ENCODE measurements around the gene BARHL1. TPM values are rescaled to one million over a fixed set of nuclear protein-coding genes. Genes with fewer than 3 reads are reported as not detected.

The BARHL1 gene
- total RNA-seq, 2 experiments from 2014 or later = not detected

DNA sequence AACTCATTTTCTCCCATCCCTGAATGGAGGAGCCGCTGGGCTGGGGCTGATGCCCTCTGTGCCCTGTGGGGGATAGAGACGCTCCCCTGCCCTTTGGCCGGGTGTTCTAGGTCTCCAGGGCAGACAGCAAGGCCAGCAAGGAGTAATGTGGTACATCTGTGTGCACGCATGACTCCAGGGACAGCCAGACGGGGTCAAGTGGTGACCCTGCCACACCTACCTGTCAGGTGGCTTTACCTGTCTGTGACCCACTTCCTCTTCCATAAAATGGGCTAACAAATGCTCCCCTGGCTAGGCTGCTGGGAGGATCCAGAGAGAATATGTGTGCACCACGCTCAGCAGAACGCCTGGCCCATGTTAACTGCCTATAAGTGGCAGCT lies 35.4 kb upstream of the BARHL1 start:
- H3K36me3 Mint-ChIP-seq (ENCODE audit: low read depth) = no peaks in the 10 kb centered on the region
- no peak overlapping the region for H3K27ac Mint-ChIP-seq
- intact Hi-C loops (cut with micrococcal nuclease) = no loop called here
- peaks cover 13% of the 10 kb centered on the region for H3K27me3 Mint-ChIP-seq (ENCODE audit: low read depth)
- DNase-seq = no peak
- no peak overlapping the region for H3K4me3 Mint-ChIP-seq
- H3K9me3 Mint-ChIP-seq = no peaks in the 10 kb centered on the region
- CTCF ChIA-PET = interaction anchor here (0.6 kb wide), 1 partner anchor 38 kb away, joined by 3 read pairs; no protein-coding TSS in a partner anchor
- H3K4me1 Mint-ChIP-seq (ENCODE audit: low read depth) = peaks cover 2% of the 10 kb centered on the region

- H3K4me1 Mint-ChIP-seq (ENCODE audit: low read depth) = peaks cover 2% of the 10 kb centered on the region
- CTCF ChIA-PET = interaction anchor here (0.6 to 1.9 kb wide), 2 partner anchors 28 to 38 kb away, joined by 3 to 4 read pairs; no protein-coding TSS in a partner anchor
- no peak overlapping the region for H3K27ac Mint-ChIP-seq
- H3K4me3 Mint-ChIP-seq = no peak overlapping the region
- intact Hi-C loops (cut with micrococcal nuclease) = no loop called here
- H3K27me3 Mint-ChIP-seq (ENCODE audit: low read depth) = peaks cover 13% of the 10 kb centered on the region
- no peaks in the 10 kb centered on the region for H3K9me3 Mint-ChIP-seq
- H3K36me3 Mint-ChIP-seq (ENCODE audit: low read depth) = no peaks in the 10 kb centered on the region
- DNase-seq = no peak
Measured at GRCh38 chr9:132547436-132547835, 35.0 kb upstream of the BARHL1 start.

DNA sequence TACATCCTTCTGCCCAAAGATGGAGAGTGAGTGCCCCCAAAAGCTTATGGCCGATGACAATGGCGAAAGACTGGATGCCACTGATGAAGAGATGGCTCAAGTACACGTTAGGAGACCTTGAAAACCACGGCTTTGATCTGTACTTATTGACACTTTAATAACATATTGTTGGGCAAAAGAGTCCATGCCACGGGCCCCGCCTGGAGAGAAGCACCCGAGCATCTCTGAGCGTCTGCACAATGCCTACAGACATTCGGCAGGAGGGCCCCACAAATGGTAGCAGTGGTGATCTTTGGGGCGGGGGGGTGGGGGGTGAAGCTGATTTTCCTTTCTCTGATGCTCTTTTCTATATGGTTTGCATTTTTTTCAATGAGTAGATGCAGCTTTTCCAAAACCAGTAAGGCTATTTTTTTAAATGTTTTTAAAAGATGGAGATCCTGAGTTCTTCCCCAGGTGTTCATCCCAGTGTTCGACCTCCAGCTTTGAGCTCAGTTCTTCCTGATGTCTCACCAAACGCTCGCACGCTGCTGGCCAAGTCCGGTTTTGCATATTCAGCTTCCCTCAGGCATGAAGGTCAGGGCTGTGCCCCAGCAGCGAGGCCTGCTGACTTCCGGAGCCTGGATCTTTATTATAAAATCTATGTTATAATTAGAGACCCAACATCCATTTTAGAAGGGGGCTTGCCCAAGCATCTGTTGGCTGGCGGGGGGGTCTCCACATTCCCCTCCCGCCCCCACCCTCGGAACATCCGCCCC lies 34.3 kb upstream of the BARHL1 start:
- CTCF ChIA-PET = interaction anchor here (1.9 kb wide), 1 partner anchor 28 kb away, joined by 4 read pairs; no protein-coding TSS in a partner anchor
- Mint-ChIP-seq H3K4me1 (ENCODE audit: low read depth) (peaks cover 2% of the 10 kb centered on the region), H3K36me3 (ENCODE audit: low read depth) (no peaks in the 10 kb centered on the region), H3K27ac (no peak overlapping the region), H3K27me3 (ENCODE audit: low read depth) (peaks cover 13% of the 10 kb centered on the region), H3K4me3 (no peak overlapping the region), H3K9me3 (no peaks in the 10 kb centered on the region)
- intact Hi-C loops (cut with micrococcal nuclease) = no loop called here
- DNase-seq = no peak

- Mint-ChIP-seq H3K9me3 (no peaks in the 10 kb centered on the region), H3K4me3 (no peak overlapping the region), H3K36me3 (ENCODE audit: low read depth) (no peaks in the 10 kb centered on the region), H3K4me1 (ENCODE audit: low read depth) (peaks cover 2% of the 10 kb centered on the region), H3K27ac (no peak overlapping the region), H3K27me3 (ENCODE audit: low read depth) (peaks cover 13% of the 10 kb centered on the region)
- no peak for DNase-seq
- intact Hi-C loops (cut with micrococcal nuclease) = no loop called here
- CTCF ChIA-PET = interaction anchor here (1.9 kb wide), 1 partner anchor 27 kb away, joined by 4 read pairs; no protein-coding TSS in a partner anchor
Measured at GRCh38 chr9:132548751-132549640, 33.4 kb upstream of the BARHL1 start.

DNA sequence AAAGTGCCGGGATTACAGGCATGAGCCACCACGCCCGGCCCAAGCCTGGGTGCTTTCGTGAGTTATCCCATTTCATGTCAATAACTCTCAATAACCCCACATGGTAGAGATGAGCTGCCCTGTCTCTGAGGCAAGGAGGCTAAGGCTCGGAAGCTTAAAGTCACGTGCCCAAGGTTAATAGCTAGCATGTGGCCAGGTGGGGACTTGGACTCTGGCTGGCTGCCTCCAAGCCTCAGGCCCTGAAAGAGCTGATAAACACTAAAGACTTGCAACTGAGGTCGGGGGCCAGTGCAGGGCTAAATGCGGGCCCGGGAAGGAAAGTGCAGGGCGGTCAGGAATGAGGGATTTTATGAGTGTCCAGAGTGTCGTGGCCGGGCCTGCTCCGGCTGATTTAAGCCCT lies 30.9 kb upstream of the BARHL1 start:
- H3K4me1 Mint-ChIP-seq (ENCODE audit: low read depth) = no peaks in the 10 kb centered on the region
- H3K36me3 Mint-ChIP-seq (ENCODE audit: low read depth) = no peaks in the 10 kb centered on the region
- DNase-seq = no peak
- no peak overlapping the region for H3K27ac Mint-ChIP-seq
- no peaks in the 10 kb centered on the region for H3K9me3 Mint-ChIP-seq
- CTCF ChIA-PET = interaction anchor here (0.6 kb wide), 1 partner anchor 35 kb away, joined by 3 read pairs; no protein-coding TSS in a partner anchor
- H3K27me3 Mint-ChIP-seq (ENCODE audit: low read depth) = peaks cover 9% of the 10 kb centered on the region
- intact Hi-C loops (cut with micrococcal nuclease) = no loop called here
- H3K4me3 Mint-ChIP-seq = no peak overlapping the region

- CTCF ChIA-PET = interaction anchor here (0.6 kb wide), 1 partner anchor 34 kb away, joined by 3 read pairs; no protein-coding TSS in a partner anchor
- Mint-ChIP-seq H3K4me3 (no peak overlapping the region), H3K27me3 (ENCODE audit: low read depth) (peaks cover 12% of the 10 kb centered on the region), H3K4me1 (ENCODE audit: low read depth) (no peaks in the 10 kb centered on the region), H3K27ac (no peak overlapping the region), H3K9me3 (no peaks in the 10 kb centered on the region), H3K36me3 (ENCODE audit: low read depth) (no peaks in the 10 kb centered on the region)
- intact Hi-C loops (cut with micrococcal nuclease) = no loop called here
- DNase-seq = no peak
Measured at GRCh38 chr9:132552041-132552440, 30.4 kb upstream of the BARHL1 start.

DNA sequence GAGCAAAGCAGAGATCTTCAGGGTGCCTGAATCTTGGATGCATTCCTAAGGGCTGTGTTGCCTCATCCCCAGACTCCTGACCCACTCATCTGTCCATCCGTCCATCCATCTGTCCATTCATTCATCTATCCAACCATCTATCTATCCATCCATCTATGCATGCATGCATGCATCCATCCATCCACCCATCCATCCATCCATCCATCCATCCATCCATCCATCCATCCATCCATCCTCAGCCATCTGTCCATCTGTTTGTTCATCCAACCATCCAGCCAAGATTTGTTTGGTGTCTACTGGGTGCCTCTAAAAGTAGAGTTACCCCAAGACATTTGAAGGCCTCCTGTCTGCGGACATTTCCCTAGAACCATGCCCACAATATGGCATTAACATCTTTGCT lies 27.7 kb upstream of the BARHL1 start:
- H3K4me3 Mint-ChIP-seq = no peak overlapping the region
- H3K9me3 Mint-ChIP-seq = no peaks in the 10 kb centered on the region
- H3K4me1 Mint-ChIP-seq (ENCODE audit: low read depth) = no peaks in the 10 kb centered on the region
- H3K36me3 Mint-ChIP-seq (ENCODE audit: low read depth) = no peaks in the 10 kb centered on the region
- CTCF ChIA-PET = no interaction called here
- intact Hi-C loops (cut with micrococcal nuclease) = no loop called here
- peaks cover 12% of the 10 kb centered on the region for H3K27me3 Mint-ChIP-seq (ENCODE audit: low read depth)
- DNase-seq = no peak
- H3K27ac Mint-ChIP-seq = no peak overlapping the region

DNA sequence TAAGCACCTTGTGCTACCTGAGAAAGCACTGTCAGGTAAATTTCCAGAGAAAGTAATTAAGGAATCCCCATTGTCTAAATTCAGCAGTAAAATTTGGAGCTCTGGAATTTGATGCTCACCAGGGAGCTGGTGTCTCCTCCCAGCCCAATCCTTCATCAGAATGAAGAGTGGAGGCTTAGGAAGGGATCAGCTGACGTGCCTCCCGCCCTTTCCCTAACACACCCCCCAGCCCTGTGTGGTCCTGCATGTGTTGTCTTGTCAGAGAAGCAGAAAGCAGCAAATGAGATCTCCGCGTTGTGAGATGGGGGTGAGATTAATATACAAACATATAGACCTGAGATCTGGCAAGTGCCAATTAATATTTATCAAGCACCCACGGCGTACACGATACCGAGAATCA lies 26.9 kb upstream of the BARHL1 start:
- DNase-seq = no peak
- CTCF ChIA-PET = no interaction called here
- H3K27me3 Mint-ChIP-seq (ENCODE audit: low read depth) = peaks cover 16% of the 10 kb centered on the region
- no peak overlapping the region for H3K27ac Mint-ChIP-seq
- H3K36me3 Mint-ChIP-seq (ENCODE audit: low read depth) = no peaks in the 10 kb centered on the region
- no peaks in the 10 kb centered on the region for H3K4me1 Mint-ChIP-seq (ENCODE audit: low read depth)
- no peaks in the 10 kb centered on the region for H3K9me3 Mint-ChIP-seq
- no peak overlapping the region for H3K4me3 Mint-ChIP-seq
- intact Hi-C loops (cut with micrococcal nuclease) = no loop called here

DNA sequence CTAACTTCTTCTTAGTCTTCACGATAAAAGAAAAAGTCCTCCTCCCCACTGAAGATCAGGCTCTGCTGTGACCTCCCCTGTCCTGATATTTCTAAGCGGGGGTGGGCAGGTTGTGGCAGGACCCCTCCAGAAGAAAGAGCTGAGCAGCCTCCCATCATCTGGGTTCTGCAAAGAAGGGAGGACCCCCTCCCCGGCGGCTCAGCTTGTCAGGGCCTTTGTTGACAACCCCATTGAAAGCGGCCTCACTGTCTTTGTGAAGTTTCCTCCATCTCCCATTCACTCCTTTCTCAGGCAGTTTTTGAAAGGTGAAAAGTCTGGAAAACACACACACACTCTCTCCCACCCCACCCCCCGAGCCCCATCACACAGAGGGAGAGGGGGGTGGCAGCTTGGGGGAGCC lies 26.2 kb upstream of the BARHL1 start:
- no peak overlapping the region for H3K27ac Mint-ChIP-seq
- no peak overlapping the region for H3K4me3 Mint-ChIP-seq
- H3K27me3 Mint-ChIP-seq (ENCODE audit: low read depth) = peaks cover 22% of the 10 kb centered on the region
- no peak for DNase-seq
- CTCF ChIA-PET = no interaction called here
- H3K4me1 Mint-ChIP-seq (ENCODE audit: low read depth) = no peaks in the 10 kb centered on the region
- intact Hi-C loops (cut with micrococcal nuclease) = no loop called here
- H3K36me3 Mint-ChIP-seq (ENCODE audit: low read depth) = no peaks in the 10 kb centered on the region
- no peaks in the 10 kb centered on the region for H3K9me3 Mint-ChIP-seq

GRCh38 chr9:132556714-132557113 lies 25.7 kb upstream of the BARHL1 start:
- Mint-ChIP-seq H3K9me3 (no peaks in the 10 kb centered on the region), H3K4me1 (ENCODE audit: low read depth) (no peaks in the 10 kb centered on the region), H3K27me3 (ENCODE audit: low read depth) (peaks cover 23% of the 10 kb centered on the region), H3K27ac (no peak overlapping the region), H3K4me3 (no peak overlapping the region), H3K36me3 (ENCODE audit: low read depth) (no peaks in the 10 kb centered on the region)
- DNase-seq = no peak
- CTCF ChIA-PET = no interaction called here
- intact Hi-C loops (cut with micrococcal nuclease) = no loop called here

- no peaks in the 10 kb centered on the region for H3K4me1 Mint-ChIP-seq (ENCODE audit: low read depth)
- CTCF ChIA-PET = no interaction called here
- intact Hi-C loops (cut with micrococcal nuclease) = no loop called here
- H3K4me3 Mint-ChIP-seq = no peak overlapping the region
- H3K27me3 Mint-ChIP-seq (ENCODE audit: low read depth) = peaks cover 25% of the 10 kb centered on the region
- H3K9me3 Mint-ChIP-seq = no peaks in the 10 kb centered on the region
- DNase-seq = no peak
- no peak overlapping the region for H3K27ac Mint-ChIP-seq
- no peaks in the 10 kb centered on the region for H3K36me3 Mint-ChIP-seq (ENCODE audit: low read depth)
Measured at GRCh38 chr9:132557159-132557558, 25.2 kb upstream of the BARHL1 start.

DNA sequence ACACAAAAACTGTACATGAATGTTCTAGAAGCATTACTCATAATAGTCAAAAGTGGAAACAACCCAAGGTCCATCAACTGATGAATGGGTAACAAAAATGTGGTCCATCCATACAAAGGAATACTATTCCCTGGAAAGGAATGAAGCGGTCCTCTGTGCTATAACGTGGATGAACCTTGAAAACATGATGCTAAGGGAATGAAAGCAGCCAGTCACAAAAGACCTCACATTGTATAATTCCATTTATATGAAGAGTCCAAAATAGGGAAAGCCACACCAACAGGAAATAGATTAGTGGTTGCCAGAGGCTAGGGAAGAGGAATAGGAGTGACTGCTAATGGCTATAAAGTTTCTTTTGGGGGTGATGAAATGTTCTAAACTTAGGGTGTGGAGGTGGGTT lies 22.7 kb upstream of the BARHL1 start:
- DNase-seq = no peak
- Mint-ChIP-seq H3K4me3 (no peak overlapping the region), H3K4me1 (ENCODE audit: low read depth) (no peaks in the 10 kb centered on the region), H3K27me3 (ENCODE audit: low read depth) (peaks cover 35% of the 10 kb centered on the region), H3K36me3 (ENCODE audit: low read depth) (no peaks in the 10 kb centered on the region), H3K9me3 (no peaks in the 10 kb centered on the region), H3K27ac (no peak overlapping the region)
- intact Hi-C loops (cut with micrococcal nuclease) = no loop called here
- CTCF ChIA-PET = interaction anchor here (0.6 kb wide), 1 partner anchor 60 kb away, joined by 5 read pairs; no protein-coding TSS in a partner anchor

All from activated naive CD4-positive, alpha-beta T cell treated with anti-CD3 and anti-CD28 coated beads for 36 hours (primary cell).